Umbilical cord (tissue), 2 donors: Measurements from ENCODE around the gene TNP2. TPM values are rescaled to one million over a fixed set of nuclear protein-coding genes. Genes with fewer than 3 reads are reported as not detected.

Source experiments
- DNase-seq: peaks from one replicate; pipeline ENCODE4 v3.0.0-alpha.2; 2015; ENCODE audit warnings: low spot score
- total RNA-seq: library from RNA; depleted of rRNA; stranded (reverse); fragments of >200 nt; gene quantifications from one replicate; pipeline ENCODE4 v1.2.3, GENCODE V29; 2014; ENCODE audit warnings: low replicate concordance; ENCODE audit not compliant: insufficient read depth

The TNP2 gene
- total RNA-seq, 1 donor from 2014 or later = 5.3 TPM

- DNase-seq = no peak
Observed at GRCh38 chr16:11277607-11278337, 8.6 kb upstream of the TNP2 start.

DNA sequence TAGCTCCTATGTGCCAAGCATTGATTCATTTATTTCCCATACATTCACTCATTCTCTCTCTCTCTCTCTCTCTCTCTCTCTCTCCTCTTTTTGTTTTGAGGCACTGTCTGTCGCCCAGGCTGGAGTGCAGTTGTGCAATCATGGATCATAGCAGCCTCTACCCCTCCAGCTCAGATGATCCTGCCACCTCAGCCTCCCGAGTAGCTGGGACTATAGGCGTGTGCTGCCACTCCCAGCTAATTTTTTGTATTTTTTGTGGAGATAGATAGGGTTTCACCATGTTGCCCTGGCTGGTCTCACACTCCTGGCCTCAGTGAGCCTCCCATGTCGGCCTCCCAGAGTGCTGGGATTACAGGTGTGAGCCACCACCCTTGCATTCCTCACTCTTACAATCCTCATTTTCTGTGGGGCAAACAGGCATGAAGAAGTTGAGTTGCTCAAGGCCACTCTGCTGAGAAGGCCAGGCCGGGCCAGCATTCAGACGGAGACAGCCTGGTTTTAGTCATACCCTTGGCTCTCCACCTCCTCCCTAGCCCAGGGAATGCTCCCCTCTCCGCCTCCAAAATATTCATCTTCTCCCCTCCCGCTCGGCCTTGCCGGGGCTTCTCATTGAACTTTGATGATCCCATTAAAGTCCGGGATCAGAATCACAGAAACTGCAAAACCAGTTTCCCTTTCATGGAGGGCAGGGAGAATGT lies 7.9 kb upstream of the TNP2 start:
- no peak for DNase-seq

DNA sequence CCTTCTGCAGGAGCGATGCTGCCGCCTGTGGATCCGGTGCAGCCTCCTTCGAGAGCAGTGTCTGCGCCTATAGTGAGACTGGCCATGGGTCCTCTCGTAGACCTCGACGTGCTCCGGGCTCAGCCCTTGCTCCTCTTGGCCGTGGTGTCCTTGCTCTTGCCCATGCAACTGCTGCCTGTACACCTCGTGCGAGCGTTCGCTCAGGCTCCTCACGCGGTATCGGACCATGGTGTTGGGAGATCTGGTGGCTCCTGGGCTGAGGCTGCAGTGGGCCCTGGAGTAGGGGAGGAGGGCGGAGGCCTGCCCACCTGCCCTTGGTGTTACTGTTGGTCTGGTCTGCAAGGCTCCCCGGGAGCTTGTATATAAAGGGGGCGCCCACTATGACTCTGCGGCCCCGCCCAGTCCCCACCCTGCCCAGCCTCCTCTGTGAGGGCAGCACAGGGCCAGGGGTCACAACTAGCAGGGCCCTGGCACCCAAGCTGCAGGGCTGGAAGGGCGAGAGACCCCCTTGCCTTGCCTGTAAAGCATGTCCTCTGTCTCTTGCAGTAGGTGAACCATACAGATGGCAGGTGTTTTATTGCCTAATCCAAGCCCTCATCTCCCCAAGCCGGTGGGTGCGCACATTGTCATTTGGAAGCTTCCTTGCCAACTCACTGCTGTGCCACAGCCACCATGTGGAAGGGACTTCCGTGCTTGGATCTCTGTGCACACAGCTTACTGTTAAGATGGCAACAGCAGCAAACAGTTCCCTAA lies 7.2 kb upstream of the TNP2 start, which contains the start of gene PRM2:
Gene PRM2 (minus strand): TSS at position 338 of the 753 bp plus-strand sequence. CDS start 110 bp downstream, at position 228.
- no peak for DNase-seq

- no peak for DNase-seq
Observed at GRCh38 chr16:11274964-11275363, 5.8 kb upstream of the TNP2 start.

DNA sequence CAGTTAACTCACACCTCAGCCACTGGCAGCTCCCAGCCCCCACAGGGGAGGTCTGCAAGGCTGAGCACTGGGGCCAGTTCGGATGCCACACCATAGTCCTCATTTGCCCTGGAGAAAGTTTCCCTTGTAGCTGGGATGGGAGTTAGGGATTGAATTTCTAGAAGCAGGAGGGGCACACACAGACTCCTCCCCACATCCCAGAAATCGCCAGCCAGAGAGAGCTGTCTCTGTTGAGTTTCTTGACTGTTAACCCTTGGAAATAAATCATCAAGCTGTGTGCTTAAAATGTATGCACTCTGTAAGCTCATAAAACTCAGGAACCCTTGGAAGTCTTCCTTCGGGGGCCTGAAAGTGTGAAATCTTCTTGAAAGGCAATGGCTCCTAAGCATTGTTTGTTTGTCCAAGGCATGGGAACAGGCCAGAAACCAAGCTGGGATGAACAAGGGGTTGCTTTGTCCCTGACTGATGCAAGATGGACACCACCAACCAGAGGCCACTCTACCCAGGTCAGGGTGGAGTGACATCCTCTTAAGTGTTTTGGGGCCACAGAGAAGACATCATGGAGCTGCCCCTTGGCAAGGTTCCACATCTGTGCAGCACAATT lies 4.7 kb upstream of the TNP2 start:
- peak; percentile 50 for DNase-seq

DNA sequence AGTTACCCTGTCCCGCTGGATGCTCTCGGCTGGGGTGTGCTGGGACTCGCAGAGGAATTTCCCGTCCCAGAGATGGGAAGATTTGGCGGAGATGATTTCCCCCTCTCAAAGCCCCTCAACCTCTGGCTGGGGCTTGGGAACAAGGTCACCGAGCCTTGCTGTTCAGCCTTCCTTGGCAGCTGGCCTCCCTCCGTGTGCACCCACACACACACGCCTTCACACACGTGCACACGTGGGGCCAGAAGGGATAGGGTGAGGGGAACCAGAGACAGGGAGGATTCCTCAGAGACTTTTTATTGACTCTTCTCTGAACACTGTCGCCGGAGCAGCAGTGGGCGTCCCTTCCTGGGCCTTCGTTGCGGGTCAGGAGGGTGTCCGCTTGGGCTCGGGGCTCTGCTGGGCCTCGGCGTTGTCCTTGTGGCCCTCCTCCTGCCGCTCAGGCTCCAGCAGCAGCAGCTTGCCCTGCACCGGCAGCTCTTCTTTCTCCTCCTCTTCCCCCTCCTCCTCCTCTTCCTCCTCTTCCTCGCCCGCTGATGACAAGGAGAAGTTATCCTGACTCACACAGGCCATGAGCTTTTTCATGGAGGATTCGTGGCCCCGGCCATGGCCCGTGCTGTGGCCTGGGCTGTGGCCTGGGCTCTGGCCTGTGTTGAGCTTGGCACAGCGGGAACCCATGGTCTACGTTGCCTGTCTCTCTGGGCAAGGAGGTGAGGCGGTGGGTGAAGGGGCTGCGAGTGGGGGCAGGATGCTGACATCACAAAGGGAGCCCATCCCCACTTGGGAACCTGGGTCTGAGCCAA lies 4.0 kb upstream of the TNP2 start, which contains the start of gene PRM3:
Gene PRM3 (minus strand): TSS at position 709 of the 800 bp plus-strand sequence. CDS start 34 bp downstream, at position 675.
- DNase-seq = no peak

- no peak for DNase-seq
Observed at GRCh38 chr16:11272484-11272883, 3.4 kb upstream of the TNP2 start.

DNA sequence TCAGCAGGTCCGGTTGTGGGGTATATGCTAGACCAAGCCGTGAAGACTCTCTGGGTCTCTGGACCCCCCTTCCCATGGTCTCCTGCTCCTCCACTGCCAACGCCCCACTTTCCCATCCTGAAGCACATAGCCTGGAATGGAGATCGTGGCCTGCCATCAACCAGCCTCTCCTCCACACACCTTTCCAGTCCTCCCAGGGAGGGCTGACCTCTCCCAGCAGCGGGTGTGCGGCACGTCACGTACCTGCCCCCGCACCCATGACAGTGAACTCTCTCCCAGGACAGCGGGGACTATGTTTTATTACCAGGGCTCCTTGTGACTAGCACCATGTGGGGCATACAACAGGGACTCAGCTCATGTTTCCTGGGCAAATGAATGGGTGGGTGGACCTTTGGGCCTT lies 2.5 kb upstream of the TNP2 start:
- no peak for DNase-seq

DNA sequence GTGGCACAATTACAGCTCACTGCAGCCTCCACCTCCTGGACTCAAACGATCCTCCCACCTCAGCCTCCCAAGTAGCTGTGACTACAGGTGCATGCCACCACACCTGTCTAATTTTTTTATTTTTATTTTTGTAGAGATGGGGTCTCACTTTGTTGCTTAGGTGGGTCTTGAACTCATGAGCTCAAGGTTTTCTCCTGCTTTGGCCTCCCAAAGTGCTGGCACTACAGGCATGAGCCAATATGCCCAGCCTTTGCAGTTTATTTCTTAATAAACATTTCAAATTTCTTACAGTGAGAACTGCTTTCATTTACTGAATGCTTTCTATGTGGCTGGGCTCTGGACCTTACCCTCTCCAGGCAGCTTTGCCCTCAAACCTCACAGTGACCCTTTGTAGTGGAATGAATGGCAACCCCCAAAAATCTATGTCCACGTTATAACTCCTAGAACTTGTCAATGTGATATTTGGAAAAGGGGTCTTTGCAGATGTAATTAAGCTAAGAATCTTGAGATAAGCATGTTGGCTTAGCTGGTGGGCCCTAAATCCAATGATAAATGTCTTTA lies 1.6 kb upstream of the TNP2 start:
- no peak for DNase-seq

- DNase-seq = no peak
Observed at GRCh38 chr16:11265124-11265523, 4.0 kb downstream of the TNP2 start.

GRCh38 chr16:11264155-11264832 lies 4.8 kb downstream of the TNP2 start:
- DNase-seq = no peak

DNA sequence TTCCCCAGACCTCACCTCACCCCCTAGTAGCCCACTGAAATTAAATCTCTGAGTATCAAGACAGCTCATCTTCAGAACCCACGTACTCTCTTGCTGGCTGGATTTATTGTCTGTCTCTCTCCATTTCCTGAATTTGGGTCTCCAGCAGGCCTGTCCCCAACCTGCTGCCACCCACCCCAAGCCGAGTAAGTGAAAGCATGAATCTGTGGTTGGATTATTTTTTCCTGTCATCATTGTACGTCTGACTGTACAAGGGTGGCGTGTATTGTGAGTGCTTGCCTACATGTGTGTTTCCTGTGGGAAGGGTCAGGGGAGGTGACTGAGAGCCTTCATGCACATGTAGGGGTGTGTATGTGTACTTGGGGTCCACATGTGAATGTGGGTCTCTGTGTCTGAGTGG lies 5.4 kb downstream of the TNP2 start:
- no peak for DNase-seq

GRCh38 chr16:11262915-11263314 lies 6.2 kb downstream of the TNP2 start:
- no peak for DNase-seq

DNA sequence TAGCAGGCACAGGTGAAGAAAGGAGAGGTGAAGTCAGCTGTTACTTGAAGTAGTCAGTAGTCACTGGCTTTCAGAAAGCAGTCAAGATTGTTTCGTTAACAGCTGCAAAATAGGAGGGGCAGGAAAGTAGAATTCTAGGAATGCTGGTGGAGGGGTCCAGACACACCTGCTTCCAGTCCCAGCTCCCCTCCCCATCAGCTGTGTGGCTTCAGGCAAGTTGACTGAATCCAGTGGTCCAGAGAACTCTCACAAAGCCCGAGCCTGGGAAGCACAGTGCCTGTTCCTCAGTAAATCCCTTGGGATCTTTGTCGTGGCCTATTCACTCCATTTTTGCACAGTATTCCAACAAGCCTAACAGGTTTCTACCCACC lies 8.5 kb downstream of the TNP2 start:
- DNase-seq = no peak

DNA sequence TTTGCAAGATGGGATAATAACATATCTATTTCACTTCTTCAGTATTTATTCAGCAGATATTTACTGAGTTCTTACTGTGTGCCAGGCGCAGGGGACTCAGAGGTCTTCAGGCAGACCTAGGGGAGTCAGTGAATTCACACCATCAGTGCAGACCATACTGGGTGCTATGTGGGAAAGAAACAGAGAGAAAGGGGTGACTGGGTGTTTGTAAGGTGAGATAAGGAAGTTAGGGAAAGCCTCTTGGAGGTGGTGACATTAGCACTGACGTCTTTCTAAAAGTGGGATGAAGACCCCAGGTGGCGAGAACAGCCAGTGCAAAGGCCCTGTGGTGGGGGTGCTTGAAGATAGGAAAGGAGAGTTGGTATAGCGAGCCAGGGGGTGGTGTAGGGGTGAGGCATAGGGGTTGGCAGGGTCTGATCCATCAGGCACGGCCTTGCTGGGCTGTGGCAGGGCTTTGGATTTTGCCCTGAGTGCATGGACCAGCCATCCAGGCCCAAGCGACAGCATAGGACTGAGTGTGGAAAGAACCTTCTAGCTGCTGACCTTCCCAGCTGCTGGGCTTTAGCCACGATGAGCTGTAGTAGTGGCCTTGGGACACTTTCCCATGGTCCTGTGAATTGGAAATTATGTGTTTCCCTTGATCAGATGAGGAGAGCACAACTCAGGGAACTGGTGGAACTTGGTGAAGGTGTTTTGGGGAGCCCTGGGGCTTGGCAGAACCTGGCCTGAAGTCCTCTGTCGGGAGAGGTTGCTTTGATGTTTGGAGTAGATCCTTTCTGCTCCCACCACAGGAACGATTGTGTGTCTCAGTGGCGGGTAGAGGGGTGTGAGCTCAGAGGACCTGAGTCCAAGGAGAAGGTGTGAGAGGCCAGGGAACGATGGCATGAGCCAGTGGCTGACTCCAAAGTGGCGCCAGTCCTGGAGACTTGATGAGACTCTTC lies 9.2 kb downstream of the TNP2 start:
- no peak for DNase-seq

DNA sequence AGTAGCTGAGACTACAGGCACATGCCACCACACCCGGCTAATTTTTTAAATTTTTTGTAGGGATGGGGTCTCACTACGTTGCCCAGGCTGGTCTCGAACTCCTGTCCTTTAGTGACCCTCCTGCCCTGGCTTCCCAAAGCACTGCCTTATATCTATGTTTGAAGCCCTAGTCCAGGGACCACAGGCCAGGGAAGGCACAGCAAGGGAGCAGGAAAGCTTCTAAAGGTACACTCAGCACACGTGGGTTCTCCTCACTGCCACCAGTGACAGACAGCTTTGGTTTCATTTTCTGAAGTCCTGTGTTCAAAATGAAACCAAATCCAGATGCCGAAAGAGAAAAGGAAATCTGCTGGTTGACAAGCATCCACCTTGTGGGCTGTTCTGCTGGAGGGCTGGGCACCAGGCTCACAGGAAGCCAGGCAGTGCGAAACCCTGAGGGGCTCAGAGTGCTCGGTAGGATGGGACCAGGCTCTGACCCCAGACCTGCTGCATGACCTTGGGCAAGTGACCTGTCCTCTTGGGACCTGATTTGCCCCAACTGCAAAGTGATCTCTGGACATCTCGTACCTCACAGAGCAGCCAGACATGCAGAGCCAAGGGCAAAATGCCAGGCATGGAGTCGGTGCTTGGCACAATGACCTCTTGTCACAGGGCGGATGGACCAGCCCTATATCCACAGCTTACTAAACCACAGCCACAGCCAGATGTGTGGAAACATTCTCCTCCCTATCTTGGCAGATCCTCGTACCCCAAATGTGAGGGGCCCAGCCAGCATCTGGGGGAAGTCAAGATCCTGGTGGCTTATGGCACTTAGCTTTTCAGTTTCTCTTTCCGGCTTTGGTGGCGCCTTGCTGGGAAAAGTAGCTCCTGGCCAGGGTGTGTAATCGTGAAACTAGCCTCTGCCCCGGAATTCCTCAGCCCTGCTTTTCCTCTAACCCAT lies 10.3 kb downstream of the TNP2 start:
- peak; percentile 33 for DNase-seq

GRCh38 chr16:11257131-11257938 lies 11.8 kb downstream of the TNP2 start:
- peak; percentile 76 for DNase-seq
